Hepatocyte (in vitro differentiated cells): ENCODE results near the gene LAMB4. TPM values are rescaled to one million over a fixed set of nuclear protein-coding genes. Genes with fewer than 3 reads are reported as not detected.

Experiments used
- DNase-seq: peaks from one replicate; pipeline ENCODE4 v3.0.0-alpha.2; 2016; ENCODE audit warnings: low spot score
- H2AFZ ChIP-seq: fragments of 200-600 bp; sonication (generic); 2 replicates; pipeline ENCODE4 v1.6.0; 2016; ENCODE audit warnings: antibody characterized with exemption, mild to moderate bottlenecking
- H3K27ac ChIP-seq: fragments of 200-600 bp; sonication (generic); 2 replicates; pipeline ENCODE4 v1.5.1; 2016; ENCODE audit warnings: mild to moderate bottlenecking
- H3K27me3 ChIP-seq: fragments of 200-600 bp; sonication (generic); 2 replicates; pipeline ENCODE4 v1.6.1; 2016
- H3K36me3 ChIP-seq: fragments of 200-600 bp; sonication (generic); replicated peaks from 2 replicates; pipeline ENCODE4 v1.5.1; 2016; ENCODE audit warnings: low read depth; ENCODE audit not compliant: insufficient read depth
- H3K4me1 ChIP-seq: fragments of 200-600 bp; sonication (generic); 2 replicates; pipeline ENCODE4 v1.5.1; 2016; ENCODE audit warnings: mild to moderate bottlenecking, moderate library complexity; ENCODE audit not compliant: insufficient read depth
- H3K4me2 ChIP-seq: fragments of 200-600 bp; sonication (generic); 2 replicates; pipeline ENCODE4 v1.6.0; 2016
- H3K4me3 ChIP-seq: fragments of 200-600 bp; sonication (generic); 2 replicates; pipeline ENCODE4 v1.5.1; 2016; ENCODE audit warnings: mild to moderate bottlenecking
- H3K79me2 ChIP-seq: fragments of 200-600 bp; sonication (generic); 2 replicates; pipeline ENCODE4 v1.6.0; 2017; ENCODE audit warnings: mild to moderate bottlenecking
- H3K9me2 ChIP-seq: fragments of 200-600 bp; sonication (generic); replicated peaks from 2 replicates; pipeline ENCODE4 v1.6.0; 2017; ENCODE audit warnings: mild to moderate bottlenecking; ENCODE audit not compliant: insufficient read depth
- H3K9me3 ChIP-seq: fragments of 200-600 bp; sonication (generic); 2 replicates; pipeline ENCODE4 v1.5.1; 2016; ENCODE audit warnings: low read depth, mild to moderate bottlenecking
- H4K20me1 ChIP-seq: fragments of 200-600 bp; sonication (generic); 2 replicates; pipeline ENCODE4 v1.6.0; 2016; ENCODE audit warnings: mild to moderate bottlenecking; ENCODE audit not compliant: insufficient read depth, poor library complexity, severe bottlenecking
- CTCF ChIP-seq: fragments of 200-600 bp; sonication (generic); IDR thresholded peaks from 2 replicates; pipeline ENCODE4 v1.5.1; 2016; ENCODE audit warnings: antibody characterized with exemption, mild to moderate bottlenecking; ENCODE audit not compliant: poor library complexity
- EZH2 ChIP-seq: fragments of 200-600 bp; sonication (generic); IDR thresholded peaks from 2 replicates; pipeline ENCODE4 v1.6.1; 2016; ENCODE audit warnings: antibody characterized with exemption, mild to moderate bottlenecking, borderline replicate concordance
- EZH2phosphoT487 ChIP-seq: fragments of 200-600 bp; sonication (generic); IDR thresholded peaks from one replicate; pipeline ENCODE4 v1.6.1; 2018; ENCODE audit warnings: antibody characterized with exemption, mild to moderate bottlenecking, low read depth, moderate library complexity; ENCODE audit not compliant: unreplicated experiment, severe bottlenecking
- WGBS: methylation state at CpG from one replicate; pipeline ENCODE4 v1.1.6; 2016; ENCODE audit warnings: low lambda C conversion rate; ENCODE audit errors: missing lambda C conversion rate; 5-methylcytosine and 5-hydroxymethylcytosine counted together
- polyA plus RNA-seq: library from polyadenylated mRNA; unstranded; fragments of >200 nt; fragmentation: Nextera tagmentation; extraction: Ambion mirVana; gene quantifications from 2 replicates; pipeline ENCODE4 v1.2.1, GENCODE V29; 2016
- total RNA-seq: library from RNA; depleted of rRNA; stranded (reverse); fragments of >200 nt; gene quantifications from 2 replicates; pipeline ENCODE4 v1.2.3, GENCODE V29; 2014

Gene LAMB4
- total and polyA plus RNA-seq, 2 experiments from 2014 or later, result 1.3 to 1.9 TPM

DNA sequence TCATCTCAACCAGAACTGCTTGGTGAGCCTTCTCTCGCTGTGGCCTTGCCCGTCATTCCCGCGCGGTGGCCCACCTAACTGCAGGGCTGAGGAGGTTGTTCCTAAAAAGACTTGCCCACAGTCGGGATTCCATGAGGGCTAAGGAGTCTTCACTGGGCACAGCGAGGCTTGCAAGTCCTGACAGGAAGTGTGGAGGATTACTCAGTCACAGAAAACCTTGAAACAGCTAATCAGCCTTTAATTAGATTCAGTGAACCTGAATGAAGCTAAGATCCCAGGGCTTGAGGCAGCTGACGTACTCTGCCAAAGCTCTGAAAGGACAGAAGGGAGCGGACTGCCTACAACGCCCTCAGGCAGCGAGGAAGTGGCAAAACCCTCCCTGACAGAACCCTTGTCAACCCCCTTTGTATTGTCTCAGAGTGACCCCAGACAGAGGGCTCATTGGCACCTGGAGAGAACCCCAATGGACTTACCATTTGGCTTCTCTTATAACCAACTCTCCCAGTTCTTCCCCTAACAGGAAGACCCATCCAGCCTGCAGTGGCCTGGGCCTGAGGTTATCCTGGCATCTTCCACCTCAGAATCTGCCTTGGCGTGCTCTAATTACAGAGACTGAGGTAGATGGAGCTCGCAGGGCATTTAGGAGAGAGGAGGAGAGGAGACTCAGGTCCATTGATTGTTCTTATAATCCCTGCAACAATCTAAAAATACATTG, 2.5 kb upstream of the LAMB4 start:
- DNase-seq, result no peak
- H2AFZ ChIP-seq, result no peak overlapping the region
- H3K9me3 ChIP-seq, result no peaks in the 10 kb centered on the region
- H3K4me3 ChIP-seq, result no peak overlapping the region
- H3K9me2 ChIP-seq, result no peaks in the 10 kb centered on the region
- H3K4me2 ChIP-seq, result no peak overlapping the region
- no peaks in the 10 kb centered on the region for H3K4me1 ChIP-seq
- H4K20me1 ChIP-seq, result no peaks in the 10 kb centered on the region
- H3K27ac ChIP-seq, result no peak overlapping the region
- no peaks in the 10 kb centered on the region for H3K36me3 ChIP-seq
- no peaks in the 10 kb centered on the region for H3K79me2 ChIP-seq
- H3K27me3 ChIP-seq, result no peaks in the 10 kb centered on the region
- WGBS, result 89% methylated on average over 13 of the region's 13 CpGs
- TF ChIP-seq EZH2phosphoT487 (no peak), CTCF (no peak), EZH2 (no peak)

DNA sequence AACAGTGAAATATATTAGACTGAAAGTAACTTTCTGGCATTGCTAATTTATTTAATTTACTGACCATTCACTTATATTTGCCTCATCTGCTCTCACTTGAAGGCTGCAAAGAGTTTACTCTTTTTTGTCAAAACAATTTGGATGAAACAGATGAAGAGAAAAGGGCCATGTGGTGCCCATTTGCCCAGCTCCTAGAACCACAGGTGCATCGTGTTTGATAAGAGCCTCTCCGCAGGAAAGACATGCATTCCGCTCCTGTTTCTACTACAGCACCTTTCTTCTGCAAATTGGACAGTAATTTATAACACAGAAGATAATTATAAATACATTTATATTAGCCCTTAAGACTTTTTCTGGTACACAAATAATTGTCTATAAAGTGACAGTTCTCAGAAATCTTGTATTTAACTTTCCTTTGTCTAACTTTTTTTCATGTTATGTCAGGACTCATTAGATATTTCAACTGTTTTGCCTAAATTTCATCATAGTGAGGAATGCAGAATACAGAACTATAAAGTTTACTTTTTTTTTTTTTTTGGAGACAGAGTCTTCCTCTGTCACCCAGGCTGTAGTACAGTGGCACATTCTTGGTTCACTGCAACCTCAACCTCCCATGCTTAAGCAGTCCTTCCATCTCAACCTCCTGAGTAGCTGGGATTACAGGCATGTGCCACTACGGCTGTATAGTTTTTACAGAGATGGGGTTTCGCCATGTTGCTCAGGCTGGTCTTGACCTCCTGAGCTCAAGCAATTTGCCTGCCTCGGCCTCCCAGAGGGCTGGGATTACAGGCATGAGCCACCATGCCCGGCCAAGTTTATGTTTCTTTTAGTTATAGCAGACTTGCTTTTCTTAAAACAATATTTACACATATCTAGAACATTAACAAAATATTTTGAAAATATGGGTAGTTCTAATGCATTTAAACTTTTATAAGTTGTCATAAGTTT, 869 bp downstream of the LAMB4 start:
- Histone ChIP-seq H3K4me1 (no peaks in the 10 kb centered on the region), H3K9me2 (no peaks in the 10 kb centered on the region), H3K36me3 (no peaks in the 10 kb centered on the region), H3K4me2 (no peak overlapping the region), H3K27ac (no peak overlapping the region), H3K27me3 (no peaks in the 10 kb centered on the region), H4K20me1 (no peaks in the 10 kb centered on the region), H3K9me3 (no peaks in the 10 kb centered on the region), H3K79me2 (no peaks in the 10 kb centered on the region), H2AFZ (no peak overlapping the region), H3K4me3 (no peak overlapping the region)
- TF ChIP-seq CTCF (no peak), EZH2 (no peak), EZH2phosphoT487 (no peak)
- DNase-seq, result no peak
- 77% methylated on average over 7 of the region's 7 CpGs for WGBS

GRCh38 chr7:108128514-108128913, 1.6 kb downstream of the LAMB4 start:
- Histone ChIP-seq H4K20me1 (no peaks in the 10 kb centered on the region), H3K9me2 (no peaks in the 10 kb centered on the region), H3K36me3 (no peaks in the 10 kb centered on the region), H3K27ac (no peak overlapping the region), H3K79me2 (no peaks in the 10 kb centered on the region), H2AFZ (no peak overlapping the region), H3K4me2 (no peak overlapping the region), H3K9me3 (no peaks in the 10 kb centered on the region), H3K4me3 (no peak overlapping the region), H3K27me3 (no peaks in the 10 kb centered on the region), H3K4me1 (no peaks in the 10 kb centered on the region)
- TF ChIP-seq CTCF (no peak), EZH2 (no peak), EZH2phosphoT487 (no peak)
- WGBS, result 98% methylated on average over 3 of the region's 3 CpGs
- DNase-seq, result no peak
